Activated CD4-positive, alpha-beta memory T cell treated with anti-CD3 and anti-CD28 coated beads for 36 hours (primary cell): ENCODE data around the gene NDN. TPM values are rescaled to one million over a fixed set of nuclear protein-coding genes. Genes with fewer than 3 reads are reported as not detected.
A peak's percentile ranks its signal among the peaks of the same experiment; 100 is the strongest.

Experiments used
- CTCF ChIA-PET: fragments of 350-600 bp; sonication (Branson Sonifier 250); formaldehyde crosslinking; loops from one replicate; lab custom pipeline; 2021; ENCODE audit warnings: antibody characterized with exemption, inconsistent platforms; lab: Charles Lee
- POLR2A ChIA-PET: fragments of 350-600 bp; sonication (Branson Sonifier 250); formaldehyde crosslinking; loops from one replicate; lab custom pipeline; 2021; ENCODE audit warnings: antibody characterized with exemption; lab: Charles Lee
- DNase-seq: peaks from one replicate; pipeline ENCODE4 v3.0.0-alpha.2; 2020
- H3K27ac Mint-ChIP-seq: one replicate; pipeline ENCODE4 v1.8.0; 2021; ENCODE audit warnings: mixed read lengths
- H3K27me3 Mint-ChIP-seq: one replicate; pipeline ENCODE4 v1.8.0; 2021; ENCODE audit warnings: mixed read lengths
- H3K36me3 Mint-ChIP-seq: one replicate; pipeline ENCODE4 v1.8.0; 2021; ENCODE audit warnings: mixed read lengths
- H3K4me1 Mint-ChIP-seq: one replicate; pipeline ENCODE4 v1.8.0; 2021; ENCODE audit warnings: low read depth, mixed read lengths
- H3K4me3 Mint-ChIP-seq: one replicate; pipeline ENCODE4 v1.8.0; 2021; ENCODE audit warnings: mild to moderate bottlenecking, mixed read lengths
- H3K9me3 Mint-ChIP-seq: one replicate; pipeline ENCODE4 v1.8.0; 2021; ENCODE audit warnings: mixed read lengths
- intact Hi-C: fragments of 100-400 bp; cut with micrococcal nuclease; formaldehyde crosslinking; loops from one replicate; pipeline ENCODE4 v1.15.1; 2023
- total RNA-seq, 2 experiments: library from RNA; stranded (reverse); gene quantifications; one replicate each; pipeline ENCODE4 v1.2.3, GENCODE V29; 2021

NDN gene
- total RNA-seq, 2 experiments from 2014 or later: 1.3 TPM

DNA sequence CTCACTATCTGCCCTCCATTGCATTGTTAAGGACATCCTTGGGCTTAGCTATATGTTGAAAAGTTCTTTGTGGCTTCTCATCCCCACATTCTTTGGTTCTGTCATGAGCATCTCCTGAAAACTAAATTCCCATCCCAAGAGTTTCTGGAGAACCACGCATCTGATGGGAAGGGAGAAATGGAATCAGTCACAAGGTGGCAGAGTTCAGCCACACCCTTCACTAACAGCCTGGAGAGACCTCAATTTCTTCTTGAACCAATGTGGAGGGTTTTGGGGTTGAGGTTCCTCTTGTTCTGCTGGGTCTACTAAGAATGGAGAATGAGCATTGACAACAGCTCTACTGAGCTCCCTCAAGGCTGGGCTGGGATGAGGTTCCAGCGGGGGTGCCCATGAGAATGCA, 23.9 kb downstream of the NDN start:
- no peaks in the 10 kb centered on the region for H3K4me1 Mint-ChIP-seq
- no peak overlapping the region for H3K4me3 Mint-ChIP-seq
- H3K9me3 Mint-ChIP-seq: no peaks in the 10 kb centered on the region
- H3K27ac Mint-ChIP-seq: no peak overlapping the region
- intact Hi-C loops: no loop called here
- POLR2A ChIA-PET: no interaction called here
- no peaks in the 10 kb centered on the region for H3K36me3 Mint-ChIP-seq
- H3K27me3 Mint-ChIP-seq: no peaks in the 10 kb centered on the region
- CTCF ChIA-PET: no interaction called here
- no peak for DNase-seq

DNA sequence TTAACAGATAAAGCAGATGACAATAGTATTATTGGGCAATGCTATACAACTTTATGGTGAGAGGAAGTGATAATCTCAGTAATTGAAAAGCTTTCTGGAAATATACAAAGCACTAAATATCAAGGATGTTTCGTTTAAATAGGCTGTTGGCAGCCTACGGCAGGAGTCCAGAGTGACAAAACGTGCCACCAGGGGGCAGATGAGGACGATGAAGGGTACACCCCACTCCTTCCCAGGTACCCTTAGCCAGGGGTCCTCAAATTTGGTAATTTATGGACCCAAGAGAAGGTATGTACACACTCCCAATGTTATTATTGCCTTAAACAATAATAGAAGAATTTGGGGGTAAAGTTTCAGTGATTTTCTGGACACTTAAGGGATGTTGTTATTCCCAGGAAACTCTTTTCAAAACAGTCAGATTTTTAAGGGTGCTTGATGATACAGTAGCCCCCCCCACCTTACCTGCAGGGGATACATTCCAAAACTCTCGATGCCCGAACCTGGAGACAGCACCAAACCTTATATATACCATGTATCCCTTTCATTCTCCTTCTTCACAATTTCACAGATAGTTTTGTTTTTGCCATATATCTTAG, 38.1 kb downstream of the NDN start:
- peak; percentile 33 for DNase-seq
- Mint-ChIP-seq H3K4me1 (no peaks in the 10 kb centered on the region), H3K27me3 (peaks cover 6% of the 10 kb centered on the region), H3K4me3 (no peak overlapping the region), H3K27ac (no peak overlapping the region), H3K9me3 (no peaks in the 10 kb centered on the region), H3K36me3 (no peaks in the 10 kb centered on the region)
- ChIA-PET CTCF (no interaction called here), POLR2A (no interaction called here)
- intact Hi-C loops: loop anchor here (2.0 kb wide), 1 partner anchor 230 kb away; no protein-coding TSS in a partner anchor

GRCh38 chr15:23647421-23648370, 39.4 kb downstream of the NDN start, which contains the start of gene MAGEL2:
Gene MAGEL2, minus strand, starts transcription at chr15:23647867. Its CDS starts 125 bp downstream, at chr15:23647742.
- no peaks in the 10 kb centered on the region for H3K36me3 Mint-ChIP-seq
- H3K4me3 Mint-ChIP-seq: no peak within 1 kb of the TSS
- intact Hi-C loops: loop anchor here (2.0 kb wide), 1 partner anchor 231 kb away; no protein-coding TSS in a partner anchor
- ChIA-PET POLR2A (no interaction called here), CTCF (no interaction called here)
- H3K4me1 Mint-ChIP-seq: no peaks in the 10 kb centered on the region
- no peak for DNase-seq
- no peak within 1 kb of the TSS for H3K27ac Mint-ChIP-seq
- H3K9me3 Mint-ChIP-seq: no peaks in the 10 kb centered on the region
- H3K27me3 Mint-ChIP-seq: peaks cover 9% of the 10 kb centered on the region

GRCh38 chr15:23647001-23647295, 40.2 kb downstream of the NDN start:
- H3K4me1 Mint-ChIP-seq: no peaks in the 10 kb centered on the region
- H3K27ac Mint-ChIP-seq: no peak overlapping the region
- peaks cover 9% of the 10 kb centered on the region for H3K27me3 Mint-ChIP-seq
- H3K36me3 Mint-ChIP-seq: no peaks in the 10 kb centered on the region
- H3K4me3 Mint-ChIP-seq: no peak overlapping the region
- ChIA-PET POLR2A (no interaction called here), CTCF (no interaction called here)
- no peak for DNase-seq
- H3K9me3 Mint-ChIP-seq: no peaks in the 10 kb centered on the region
- intact Hi-C loops: no loop called here

DNA sequence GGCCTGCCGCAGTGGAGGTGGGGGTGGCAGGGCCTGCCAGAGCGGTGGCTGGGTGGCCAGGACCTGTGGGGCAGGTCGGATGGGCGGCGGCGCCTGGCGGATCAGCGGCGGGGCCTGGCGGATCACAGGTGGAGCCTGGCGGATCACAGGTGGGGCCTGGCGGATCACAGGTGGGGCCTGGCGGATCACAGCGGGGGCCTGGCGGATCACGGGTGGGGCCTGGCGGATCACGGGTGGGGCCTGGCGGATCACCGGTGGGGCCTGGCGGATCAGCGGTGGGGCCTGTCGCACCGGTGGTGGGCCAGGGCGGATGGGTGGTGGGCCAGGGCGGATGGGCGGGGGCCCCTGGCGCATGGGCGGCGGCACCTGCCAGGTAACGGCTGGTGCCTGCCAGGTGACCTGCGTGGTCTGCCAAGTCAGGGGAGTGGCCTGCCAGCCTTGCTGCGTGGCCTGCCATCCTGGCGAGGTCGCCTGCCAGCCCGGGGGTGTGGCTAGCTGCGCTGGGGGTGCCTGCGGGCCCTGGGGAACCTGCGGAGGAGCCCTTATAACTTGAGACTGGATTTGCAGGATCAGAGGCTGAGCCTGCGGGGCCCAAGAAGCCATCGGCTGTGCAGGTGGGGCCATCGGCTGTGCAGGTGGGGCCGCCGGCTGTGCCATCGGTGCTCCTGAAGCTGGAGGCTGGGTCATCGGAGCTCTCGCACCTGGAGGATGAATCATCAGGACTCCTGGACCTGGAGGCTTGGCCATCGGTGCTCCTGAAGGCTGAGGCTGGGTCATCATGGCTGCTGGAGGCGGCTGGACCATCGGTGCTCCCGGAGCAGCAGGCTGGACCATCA, 40.7 kb downstream of the NDN start:
- ChIA-PET POLR2A (no interaction called here), CTCF (no interaction called here)
- Mint-ChIP-seq H3K4me1 (no peaks in the 10 kb centered on the region), H3K36me3 (no peaks in the 10 kb centered on the region), H3K4me3 (no peak overlapping the region), H3K9me3 (no peaks in the 10 kb centered on the region), H3K27ac (no peak overlapping the region), H3K27me3 (peaks cover 9% of the 10 kb centered on the region)
- no peak for DNase-seq
- intact Hi-C loops: no loop called here

DNA sequence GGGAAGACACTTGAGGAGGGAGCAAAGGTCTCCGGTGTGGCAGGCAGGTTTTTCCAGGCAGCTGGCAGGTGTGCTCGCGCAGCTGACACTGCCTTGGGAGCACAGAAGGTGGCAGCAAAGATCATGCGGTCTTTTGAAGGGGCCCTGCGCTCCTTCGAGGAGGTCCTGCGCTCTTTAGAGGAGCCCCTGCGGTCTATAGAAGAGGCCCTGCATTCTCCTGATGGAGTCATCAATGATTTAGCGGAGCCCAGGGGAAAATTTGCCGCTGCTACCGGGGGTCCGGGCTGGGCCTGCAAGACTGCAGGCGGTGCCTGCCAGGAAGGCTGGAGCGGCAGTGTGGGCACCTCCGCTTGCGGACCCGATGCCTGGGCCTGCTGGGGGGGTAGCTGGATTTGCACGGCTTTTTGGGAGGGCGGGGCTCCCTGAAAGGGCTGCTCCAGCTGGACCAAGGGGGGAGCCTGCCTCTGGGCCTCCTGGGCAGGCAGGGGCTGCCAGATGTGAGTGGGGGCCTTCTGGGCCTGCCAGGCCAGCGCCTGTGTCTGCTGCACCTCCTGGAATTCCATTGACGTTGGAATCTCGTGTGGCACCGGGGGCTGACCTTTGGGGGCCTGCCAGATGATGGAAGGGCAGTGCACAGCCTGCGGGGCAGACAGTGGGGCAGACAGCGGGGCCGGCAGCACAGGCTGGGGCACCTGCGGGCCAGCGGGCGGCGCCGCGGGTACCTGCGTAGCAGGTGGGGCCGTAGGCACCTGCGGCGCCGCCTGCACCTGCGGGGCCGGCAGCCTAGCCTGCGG, 41.5 kb downstream of the NDN start:
- no peak for DNase-seq
- CTCF ChIA-PET: no interaction called here
- H3K4me1 Mint-ChIP-seq: no peaks in the 10 kb centered on the region

DNA sequence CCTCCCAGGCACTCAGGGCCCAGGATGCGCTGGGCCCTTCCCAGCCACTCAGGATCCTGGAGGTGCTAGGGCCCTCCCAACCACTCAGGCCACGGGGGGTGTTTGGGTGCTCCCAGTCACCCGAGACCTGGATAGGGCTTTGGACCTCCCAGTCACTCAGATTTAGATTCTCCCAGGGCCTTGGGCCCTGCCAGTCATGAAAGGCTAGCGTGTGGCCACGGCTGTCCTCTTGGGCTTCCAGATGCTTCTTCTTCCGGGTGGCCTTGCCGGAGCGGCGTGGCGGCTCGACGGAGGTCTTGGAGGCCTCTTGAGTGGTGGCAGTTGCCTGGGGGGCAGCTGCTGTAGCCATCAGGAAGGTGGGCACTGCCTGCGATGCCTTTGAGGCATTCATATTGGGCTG, 42.3 kb downstream of the NDN start:
- no peaks in the 10 kb centered on the region for H3K36me3 Mint-ChIP-seq
- DNase-seq: no peak
- H3K27ac Mint-ChIP-seq: no peak overlapping the region
- peaks cover 9% of the 10 kb centered on the region for H3K27me3 Mint-ChIP-seq
- ChIA-PET CTCF (no interaction called here), POLR2A (no interaction called here)
- intact Hi-C loops: loop anchor here (5.0 kb wide), 1 partner anchor 1857 kb away; no protein-coding TSS in a partner anchor
- no peaks in the 10 kb centered on the region for H3K9me3 Mint-ChIP-seq
- no peaks in the 10 kb centered on the region for H3K4me1 Mint-ChIP-seq
- H3K4me3 Mint-ChIP-seq: no peak overlapping the region

More for the DNA sequence above, 41.5 kb downstream of the NDN start:
- peaks cover 9% of the 10 kb centered on the region for H3K27me3 Mint-ChIP-seq
- H3K27ac Mint-ChIP-seq: no peak overlapping the region
- H3K9me3 Mint-ChIP-seq: no peaks in the 10 kb centered on the region
- intact Hi-C loops: no loop called here
- H3K36me3 Mint-ChIP-seq: no peaks in the 10 kb centered on the region
- POLR2A ChIA-PET: no interaction called here
- no peak overlapping the region for H3K4me3 Mint-ChIP-seq

- peak; percentile 58 for DNase-seq
- Mint-ChIP-seq H3K27ac (no peak overlapping the region), H3K4me3 (no peak overlapping the region), H3K4me1 (no peaks in the 10 kb centered on the region), H3K9me3 (no peaks in the 10 kb centered on the region), H3K27me3 (peaks cover 3% of the 10 kb centered on the region), H3K36me3 (no peaks in the 10 kb centered on the region)
- ChIA-PET CTCF (interaction anchor here (0.9 to 2.4 kb wide), 5 partner anchors 12 to 1859 kb away, joined by 3 to 13 read pairs (median 3); no protein-coding TSS in a partner anchor), POLR2A (no interaction called here)
- intact Hi-C loops: loop anchor here (5.0 kb wide), 1 partner anchor 1860 kb away; no protein-coding TSS in a partner anchor
Observed at GRCh38 chr15:23642413-23643044, 44.6 kb downstream of the NDN start.

Other genes with a start within 250 kb of the NDN start
- gene GOLGA6L2, start 240.1 kb downstream of the NDN start, total RNA-seq: not detected
- gene MKRN3, start 121.6 kb downstream of the NDN start, total RNA-seq: 1 to 10 TPM; 3.3 to 3.8 TPM
- gene MAGEL2, start 39.4 kb downstream of the NDN start, total RNA-seq: not detected